Measurements from ENCODE around the gene TMX3. TPM values are rescaled to one million over a fixed set of nuclear protein-coding genes. Genes with fewer than 3 reads are reported as not detected.

Gene TMX3
- total RNA-seq, 1 donor from 2014 or later = 66.8 TPM

GRCh38 chr18:68679528-68679927 is 35.4 kb downstream of the TMX3 start:
- no peak for DNase-seq (ENCODE audit: low read depth)
- TF ChIP-seq CTCF (IDR thresholded peaks at IDR 0.05; ENCODE audit: insufficient read depth, low read length, poor library complexity, severe bottlenecking) = no peak
- H3K4me3 ChIP-seq (ENCODE audit: low read depth, low read length) = no peak overlapping the region
- no peaks in the 10 kb centered on the region for H3K36me3 ChIP-seq (ENCODE audit: control insufficient read depth, insufficient read depth, low read length)
- no peaks in the 10 kb centered on the region for H3K27me3 ChIP-seq (ENCODE audit: control insufficient read depth, insufficient read depth, low read length)

DNA sequence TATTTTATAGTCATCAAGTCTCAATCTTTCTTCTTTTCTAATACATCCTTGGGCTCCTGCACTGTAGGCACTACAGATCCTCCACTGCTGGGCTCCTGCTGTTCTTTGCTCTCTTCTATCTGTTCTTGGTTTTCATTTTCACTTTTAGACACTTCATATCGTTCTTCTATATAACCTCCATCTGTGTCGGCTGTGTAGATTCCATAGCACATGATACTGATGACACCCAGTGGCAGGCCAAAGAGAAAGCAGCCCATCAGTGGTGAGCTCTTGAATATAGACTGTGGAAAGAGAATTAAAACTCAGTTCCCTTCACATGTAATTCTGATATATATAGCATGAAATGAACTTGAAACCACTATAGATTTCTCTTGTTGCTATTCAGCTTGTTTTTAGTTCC is 38.0 kb downstream of the TMX3 start:
- Histone ChIP-seq H3K4me3 (ENCODE audit: low read depth, low read length) (no peak overlapping the region), H3K36me3 (ENCODE audit: control insufficient read depth, insufficient read depth, low read length) (no peaks in the 10 kb centered on the region), H3K27me3 (ENCODE audit: control insufficient read depth, insufficient read depth, low read length) (no peaks in the 10 kb centered on the region)
- DNase-seq (ENCODE audit: low read depth) = no peak
- TF ChIP-seq CTCF (IDR thresholded peaks at IDR 0.05; ENCODE audit: insufficient read depth, low read length, poor library complexity, severe bottlenecking) = no peak

DNA sequence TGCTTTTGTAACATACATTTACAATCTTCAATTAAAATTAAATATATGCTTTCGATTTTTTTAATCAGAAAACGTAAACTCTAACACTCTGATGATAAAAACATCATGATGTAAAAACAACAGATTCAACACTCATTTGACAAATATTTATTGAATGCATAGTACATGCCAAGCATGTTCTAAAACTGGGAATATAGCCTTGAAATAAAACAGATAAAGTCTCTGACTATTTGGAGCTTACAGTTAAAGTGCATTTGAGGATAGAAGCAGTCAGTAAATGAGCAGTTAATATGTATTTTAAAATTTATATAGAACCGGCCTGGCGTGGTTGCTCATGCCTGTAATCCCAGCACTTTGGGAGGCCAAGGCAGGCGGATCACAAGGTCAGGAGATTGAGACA is 47.8 kb downstream of the TMX3 start:
- H3K27me3 ChIP-seq (ENCODE audit: control insufficient read depth, insufficient read depth, low read length) = no peaks in the 10 kb centered on the region
- DNase-seq (ENCODE audit: low read depth) = no peak
- no peak overlapping the region for H3K4me3 ChIP-seq (ENCODE audit: low read depth, low read length)
- H3K36me3 ChIP-seq (ENCODE audit: control insufficient read depth, insufficient read depth, low read length) = no peaks in the 10 kb centered on the region
- no peak for TF ChIP-seq CTCF (IDR thresholded peaks at IDR 0.05; ENCODE audit: insufficient read depth, low read length, poor library complexity, severe bottlenecking)

DNA sequence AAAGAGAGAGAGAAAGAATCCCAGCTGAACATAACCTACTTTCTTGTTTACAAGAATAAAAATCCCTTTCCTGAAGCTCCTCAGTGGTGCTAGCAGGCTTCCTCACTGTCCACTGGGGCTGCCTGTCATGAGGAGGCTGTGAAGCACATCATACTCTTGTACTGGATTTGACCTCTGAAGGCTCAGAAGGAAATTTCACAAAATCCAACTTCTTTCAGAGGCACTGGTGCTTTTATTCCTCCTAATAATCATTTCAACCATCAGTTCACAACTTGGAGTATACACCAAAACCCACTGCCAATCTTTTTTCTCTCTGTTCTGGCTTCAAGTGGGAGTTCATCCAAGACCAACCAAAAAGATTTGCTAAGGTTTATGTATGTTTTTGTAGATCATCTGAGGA is 48.5 kb downstream of the TMX3 start:
- no peak for DNase-seq (ENCODE audit: low read depth)
- no peaks in the 10 kb centered on the region for H3K36me3 ChIP-seq (ENCODE audit: control insufficient read depth, insufficient read depth, low read length)
- TF ChIP-seq CTCF (IDR thresholded peaks at IDR 0.05; ENCODE audit: insufficient read depth, low read length, poor library complexity, severe bottlenecking) = no peak
- no peaks in the 10 kb centered on the region for H3K27me3 ChIP-seq (ENCODE audit: control insufficient read depth, insufficient read depth, low read length)
- no peak overlapping the region for H3K4me3 ChIP-seq (ENCODE audit: low read depth, low read length)

DNA sequence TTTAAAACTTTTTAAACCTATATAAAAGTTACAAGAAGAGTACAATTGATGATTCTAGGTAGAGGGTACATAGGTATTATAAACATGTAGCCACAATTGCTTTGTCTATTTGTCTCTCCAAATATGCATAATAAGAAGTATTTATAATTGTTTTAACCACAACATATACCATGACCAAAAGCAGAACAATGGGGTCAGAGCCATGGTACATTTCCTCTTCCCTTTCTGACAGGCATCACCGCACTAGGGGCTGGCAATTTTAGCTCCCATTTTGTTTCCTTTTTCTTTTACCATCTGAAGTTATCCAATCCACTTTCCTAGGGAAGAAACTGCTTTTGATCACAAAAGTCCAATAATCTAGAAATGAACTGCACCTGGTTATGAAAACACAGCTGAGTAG is 49.3 kb downstream of the TMX3 start:
- no peak for TF ChIP-seq CTCF (IDR thresholded peaks at IDR 0.05; ENCODE audit: insufficient read depth, low read length, poor library complexity, severe bottlenecking)
- DNase-seq (ENCODE audit: low read depth) = no peak
- Histone ChIP-seq H3K4me3 (ENCODE audit: low read depth, low read length) (no peak overlapping the region), H3K27me3 (ENCODE audit: control insufficient read depth, insufficient read depth, low read length) (no peaks in the 10 kb centered on the region), H3K36me3 (ENCODE audit: control insufficient read depth, insufficient read depth, low read length) (no peaks in the 10 kb centered on the region)

DNA sequence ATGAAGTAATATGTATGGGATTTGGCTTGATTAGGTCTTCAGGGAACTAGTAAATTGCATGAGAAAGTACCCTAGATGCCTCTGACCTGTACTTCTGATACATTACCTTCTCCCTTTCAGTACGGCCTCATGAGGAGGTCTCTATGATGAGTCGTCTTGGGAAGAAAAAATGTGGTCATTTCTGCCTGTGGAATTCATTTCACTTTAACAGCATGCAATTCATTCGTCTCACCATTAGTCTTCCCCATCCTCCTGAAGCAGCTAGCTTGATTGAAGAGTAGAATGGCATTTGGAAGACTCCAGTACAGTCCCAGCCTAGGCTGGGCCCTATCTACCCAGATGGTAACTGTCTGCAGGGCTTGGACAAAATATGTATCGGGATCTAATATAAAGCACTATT is 52.2 kb downstream of the TMX3 start:
- Histone ChIP-seq H3K4me3 (ENCODE audit: low read depth, low read length) (no peak overlapping the region), H3K27me3 (ENCODE audit: control insufficient read depth, insufficient read depth, low read length) (no peaks in the 10 kb centered on the region), H3K36me3 (ENCODE audit: control insufficient read depth, insufficient read depth, low read length) (no peaks in the 10 kb centered on the region)
- peak; percentile 4 for DNase-seq (ENCODE audit: low read depth)
- no peak for TF ChIP-seq CTCF (IDR thresholded peaks at IDR 0.05; ENCODE audit: insufficient read depth, low read length, poor library complexity, severe bottlenecking)

Measured in kidney epithelial cell (primary cell).